ENCODE data around the gene MAU2. TPM values are rescaled to one million over a fixed set of nuclear protein-coding genes. Genes with fewer than 3 reads are reported as not detected.
"Not testable (repeated sequence)": the region's sequence is repeated elsewhere in the genome, so short reads cannot be mapped to it uniquely, and the experiment has no call there.

MAU2 gene
- total RNA-seq, 1 donor from 2014 or later = 75.7 TPM

- H3K4me1 Mint-ChIP-seq (ENCODE audit: unreplicated experiment) = peaks cover 37% of the 10 kb centered on the region
- H3K9me3 Mint-ChIP-seq (ENCODE audit: unreplicated experiment) = no peaks in the 10 kb centered on the region
- H3K4me3 Mint-ChIP-seq (ENCODE audit: unreplicated experiment) = no peak overlapping the region
- H3K27ac Mint-ChIP-seq (ENCODE audit: unreplicated experiment) = peak overlapping the region; percentile 45
- no peaks in the 10 kb centered on the region for H3K27me3 Mint-ChIP-seq (ENCODE audit: unreplicated experiment)
- no peak for TF ChIP-seq CTCF (IDR thresholded peaks at IDR 0.05)
- no peak for DNase-seq (ENCODE audit: extremely low spot score, unreplicated experiment)
- no peaks in the 10 kb centered on the region for H3K36me3 Mint-ChIP-seq (ENCODE audit: unreplicated experiment)
Observed at GRCh38 chr19:19388568-19389555, 68.2 kb downstream of the MAU2 start.

GRCh38 chr19:19389683-19390082 is 69.1 kb downstream of the MAU2 start:
- not testable (repeated sequence) for H3K27ac Mint-ChIP-seq (ENCODE audit: unreplicated experiment); DNase-seq (ENCODE audit: extremely low spot score, unreplicated experiment); H3K4me3 Mint-ChIP-seq (ENCODE audit: unreplicated experiment); H3K27me3 Mint-ChIP-seq (ENCODE audit: unreplicated experiment); H3K9me3 Mint-ChIP-seq (ENCODE audit: unreplicated experiment); H3K36me3 Mint-ChIP-seq (ENCODE audit: unreplicated experiment)
- H3K4me1 Mint-ChIP-seq (ENCODE audit: unreplicated experiment) = peaks cover 38% of the 10 kb centered on the region

GRCh38 chr19:19394333-19394732 is 73.7 kb downstream of the MAU2 start:
- not testable (repeated sequence) for H3K36me3 Mint-ChIP-seq (ENCODE audit: unreplicated experiment); DNase-seq (ENCODE audit: extremely low spot score, unreplicated experiment); H3K4me3 Mint-ChIP-seq (ENCODE audit: unreplicated experiment); H3K9me3 Mint-ChIP-seq (ENCODE audit: unreplicated experiment); H3K27me3 Mint-ChIP-seq (ENCODE audit: unreplicated experiment)
- Mint-ChIP-seq H3K4me1 (ENCODE audit: unreplicated experiment) (peaks cover 17% of the 10 kb centered on the region), H3K27ac (ENCODE audit: unreplicated experiment) (peak overlapping the region; percentile 42)

GRCh38 chr19:19399733-19400433 is 79.3 kb downstream of the MAU2 start:
- peak overlapping the region; percentile 62 for H3K27ac Mint-ChIP-seq (ENCODE audit: unreplicated experiment)
- H3K36me3 Mint-ChIP-seq (ENCODE audit: unreplicated experiment) = no peaks in the 10 kb centered on the region
- TF ChIP-seq CTCF (IDR thresholded peaks at IDR 0.05) = no peak
- no peak for DNase-seq (ENCODE audit: extremely low spot score, unreplicated experiment)
- H3K4me1 Mint-ChIP-seq (ENCODE audit: unreplicated experiment) = peaks cover 31% of the 10 kb centered on the region
- H3K4me3 Mint-ChIP-seq (ENCODE audit: unreplicated experiment) = no peak overlapping the region
- no peaks in the 10 kb centered on the region for H3K27me3 Mint-ChIP-seq (ENCODE audit: unreplicated experiment)
- no peaks in the 10 kb centered on the region for H3K9me3 Mint-ChIP-seq (ENCODE audit: unreplicated experiment)

- Mint-ChIP-seq H3K9me3 (ENCODE audit: unreplicated experiment) (no peaks in the 10 kb centered on the region), H3K36me3 (ENCODE audit: unreplicated experiment) (no peaks in the 10 kb centered on the region), H3K4me1 (ENCODE audit: unreplicated experiment) (peaks cover 46% of the 10 kb centered on the region), H3K27ac (ENCODE audit: unreplicated experiment) (peak overlapping the region; percentile 98), H3K4me3 (ENCODE audit: unreplicated experiment) (no peak overlapping the region), H3K27me3 (ENCODE audit: unreplicated experiment) (no peaks in the 10 kb centered on the region)
- TF ChIP-seq CTCF (IDR thresholded peaks at IDR 0.05) = no peak
- no peak for DNase-seq (ENCODE audit: extremely low spot score, unreplicated experiment)
Observed at GRCh38 chr19:19402656-19403372, 82.2 kb downstream of the MAU2 start.

All from osteocyte (in vitro differentiated cells).